Neural cell (in vitro differentiated cells): Measurements from ENCODE around the gene ZAR1. TPM values are rescaled to one million over a fixed set of nuclear protein-coding genes. Genes with fewer than 3 reads are reported as not detected.

Source experiments
- H2AFZ ChIP-seq: fragments of 200-600, 300-800 bp; sonication (generic), shearing (Covaris generic); 2 replicates; pipeline ENCODE4 v1.6.0; 2014; ENCODE audit warnings: low read depth, mild to moderate bottlenecking, antibody characterized with exemption, low read length, moderate library complexity
- H3F3A ChIP-seq: fragments of 200-600 bp; shearing (Covaris generic); 2 replicates; pipeline ENCODE4 v1.6.1; 2016; ENCODE audit warnings: mild to moderate bottlenecking, moderate library complexity, mixed read lengths, antibody characterized with exemption, low read length; ENCODE audit not compliant: insufficient read depth, poor library complexity, severe bottlenecking
- H3K27ac ChIP-seq: fragments of 200-600, 300-800 bp; sonication (generic), shearing (Covaris generic); 2 replicates; pipeline ENCODE4 v1.5.1; 2014; ENCODE audit warnings: mild to moderate bottlenecking, low read length, moderate library complexity
- H3K27me3 ChIP-seq: fragments of 300-800, 200-600 bp; sonication (generic), shearing (Covaris generic); 2 replicates; pipeline ENCODE4 v1.6.0; 2014; ENCODE audit warnings: mild to moderate bottlenecking, low read depth, low read length, moderate library complexity; ENCODE audit not compliant: insufficient read depth
- H3K36me3 ChIP-seq: fragments of 300-800, 200-600 bp; sonication (generic), shearing (Covaris generic); 2 replicates; pipeline ENCODE4 v1.5.1; 2014; ENCODE audit warnings: mild to moderate bottlenecking, antibody characterized with exemption, low read length, moderate library complexity; ENCODE audit not compliant: insufficient read depth
- H3K4me2 ChIP-seq: fragments of 300-800, 200-600 bp; sonication (generic), shearing (Covaris generic); 2 replicates; pipeline ENCODE4 v1.6.0; 2014; ENCODE audit warnings: mild to moderate bottlenecking, low read length
- H3K4me3 ChIP-seq: fragments of 300-800, 200-600 bp; sonication (generic), shearing (Covaris generic); 2 replicates; pipeline ENCODE4 v1.5.1; 2014; ENCODE audit warnings: mild to moderate bottlenecking, low read length, moderate library complexity
- H3K79me2 ChIP-seq: fragments of 200-600 bp; shearing (Covaris generic); replicated peaks from 2 replicates; pipeline ENCODE4 v1.6.0; 2014; ENCODE audit warnings: mild to moderate bottlenecking, low read length, moderate library complexity; ENCODE audit not compliant: insufficient read depth
- H3K9ac ChIP-seq: fragments of 300-800, 200-600 bp; sonication (generic), shearing (Covaris generic); 2 replicates; pipeline ENCODE4 v1.6.1; 2016; ENCODE audit warnings: mild to moderate bottlenecking, low read length, mixed read lengths
- H3K9me2 ChIP-seq: fragments of 200-600 bp; shearing (Covaris generic); 2 replicates; pipeline ENCODE4 v1.6.1; 2016; ENCODE audit warnings: mild to moderate bottlenecking, low read length, mixed read lengths; ENCODE audit not compliant: insufficient read depth
- H3K9me3 ChIP-seq: fragments of 200-600, 300-800 bp; sonication (generic), shearing (Covaris generic); 2 replicates; pipeline ENCODE4 v1.6.1; 2016; ENCODE audit warnings: mild to moderate bottlenecking, mixed run types, low read length, moderate library complexity, mixed read lengths
- H4K20me1 ChIP-seq: fragments of 200-600 bp; shearing (Covaris generic); 2 replicates; pipeline ENCODE4 v1.6.1; 2016; ENCODE audit warnings: mild to moderate bottlenecking, mixed run types; ENCODE audit not compliant: insufficient read depth
- CTCF ChIP-seq: fragments of 450-650 bp; IDR thresholded peaks from 2 replicates; pipeline ENCODE4 v1.5.1; 2014; ENCODE audit warnings: antibody characterized with exemption, mild to moderate bottlenecking, moderate library complexity; ENCODE audit not compliant: poor library complexity, severe bottlenecking
- EP300 ChIP-seq: fragments of 450-650 bp; conservative IDR thresholded peaks from 2 replicates; pipeline ENCODE4 v1.6.1; 2014; ENCODE audit warnings: antibody characterized with exemption, mild to moderate bottlenecking, moderate library complexity; ENCODE audit not compliant: poor library complexity, severe bottlenecking
- EZH2 ChIP-seq: fragments of 200-600, 300-800 bp; shearing (Covaris generic), sonication (generic); IDR thresholded peaks from 2 replicates; pipeline ENCODE4 v1.6.1; 2014; ENCODE audit warnings: antibody characterized with exemption, low read length, borderline replicate concordance, mild to moderate bottlenecking; ENCODE audit not compliant: insufficient read depth, poor library complexity, severe bottlenecking
- MXI1 ChIP-seq: fragments of 450-650 bp; conservative IDR thresholded peaks from 2 replicates; pipeline ENCODE4 v1.6.1; 2014; ENCODE audit warnings: antibody characterized with exemption, mild to moderate bottlenecking; ENCODE audit not compliant: poor library complexity, severe bottlenecking
- POLR2AphosphoS5 ChIP-seq: IDR thresholded peaks from 2 replicates; pipeline ENCODE4 v1.6.1; 2012
- RAD21 ChIP-seq: fragments of 450-650 bp; conservative IDR thresholded peaks from 2 replicates; pipeline ENCODE4 v1.6.1; 2014; ENCODE audit warnings: antibody characterized with exemption, mild to moderate bottlenecking, moderate library complexity
- SMC3 ChIP-seq: fragments of 450-650 bp; conservative IDR thresholded peaks from 2 replicates; pipeline ENCODE4 v1.6.1; 2014; ENCODE audit warnings: antibody characterized with exemption, mild to moderate bottlenecking, moderate library complexity; ENCODE audit not compliant: poor library complexity
- TAF1 ChIP-seq: IDR thresholded peaks from 2 replicates; pipeline ENCODE4 v1.6.1; 2012; ENCODE audit warnings: low read depth
- polyA plus RNA-seq: library from polyadenylated mRNA; depleted of rRNA; stranded (reverse); fragments of >200 nt; gene quantifications from 2 replicates; pipeline ENCODE4 v1.2.3, GENCODE V29; 2014
- TF ChIP-seq, protein P1 (sequence below): IDR thresholded peaks from 2 replicates; pipeline ENCODE4 v1.6.1; 2012; ENCODE audit warnings: borderline replicate concordance

The ZAR1 gene
- polyA plus RNA-seq, 1 donor from 2014 or later: not detected

GRCh38 chr4:48498895-48499294 is 8.8 kb downstream of the ZAR1 start:
- H3K9me3 ChIP-seq: no peaks in the 10 kb centered on the region
- H3K4me3 ChIP-seq: no peak overlapping the region
- H2AFZ ChIP-seq: no peak overlapping the region
- H3K27me3 ChIP-seq: no peaks in the 10 kb centered on the region
- no peaks in the 10 kb centered on the region for H3K9me2 ChIP-seq
- TF ChIP-seq POLR2AphosphoS5: no peak
- no peak for TF ChIP-seq EP300
- TF ChIP-seq TAF1: no peak
- no peak for TF ChIP-seq MXI1
- no peaks in the 10 kb centered on the region for H3F3A ChIP-seq
- no peak overlapping the region for H3K27ac ChIP-seq
- no peak overlapping the region for H3K9ac ChIP-seq
- no peak overlapping the region for H3K4me2 ChIP-seq
- no peaks in the 10 kb centered on the region for H3K79me2 ChIP-seq
- peaks cover 7% of the 10 kb centered on the region for H3K36me3 ChIP-seq
- no peaks in the 10 kb centered on the region for H4K20me1 ChIP-seq

DNA sequence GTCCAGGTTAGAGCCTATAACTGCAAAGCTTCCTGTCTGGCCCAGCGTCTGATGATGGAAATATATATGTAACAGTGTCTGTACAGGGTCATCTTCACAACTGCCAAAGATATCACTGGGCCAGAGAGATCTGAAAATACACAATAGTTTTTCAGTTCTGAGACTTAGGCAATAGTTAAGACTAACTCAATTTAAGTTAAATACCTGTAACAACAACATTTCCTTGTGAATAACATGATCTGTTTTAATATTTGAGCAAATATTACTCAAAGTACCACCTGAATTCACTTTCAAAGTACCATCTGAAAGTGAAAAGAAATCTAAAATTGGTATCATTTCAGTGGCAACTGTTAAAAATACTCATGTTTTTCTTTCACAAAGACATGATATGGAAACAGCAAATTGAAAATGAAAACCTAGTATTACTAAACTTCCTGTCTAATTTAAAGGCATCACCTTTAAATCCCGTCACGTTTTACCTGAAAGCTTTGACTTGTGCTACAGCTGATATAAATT is 9.6 kb downstream of the ZAR1 start:
- Histone ChIP-seq H3K27me3 (no peaks in the 10 kb centered on the region), H3K9me3 (no peaks in the 10 kb centered on the region), H3K36me3 (peaks cover 9% of the 10 kb centered on the region), H3K9me2 (no peaks in the 10 kb centered on the region), H3K9ac (no peak overlapping the region), H3F3A (no peaks in the 10 kb centered on the region), H3K4me2 (no peak overlapping the region), H3K27ac (no peak overlapping the region), H4K20me1 (no peaks in the 10 kb centered on the region), H2AFZ (no peak overlapping the region), H3K4me3 (no peak overlapping the region), H3K79me2 (no peaks in the 10 kb centered on the region)
- TF ChIP-seq SMC3 (no peak), EZH2 (no peak), RAD21 (no peak), POLR2AphosphoS5 (no peak)

GRCh38 chr4:48503233-48504025 is 13.4 kb downstream of the ZAR1 start:
- no peaks in the 10 kb centered on the region for H3K27me3 ChIP-seq
- no peak overlapping the region for H3K4me3 ChIP-seq
- no peaks in the 10 kb centered on the region for H3K9me2 ChIP-seq
- no peak overlapping the region for H3K27ac ChIP-seq
- H3K9me3 ChIP-seq: no peaks in the 10 kb centered on the region
- peaks cover 9% of the 10 kb centered on the region for H3K36me3 ChIP-seq
- H4K20me1 ChIP-seq: no peaks in the 10 kb centered on the region
- no peak overlapping the region for H3K9ac ChIP-seq
- no peaks in the 10 kb centered on the region for H3K79me2 ChIP-seq
- TF ChIP-seq MXI1 (no peak), TAF1 (no peak), EP300 (no peak)
- H2AFZ ChIP-seq: no peak overlapping the region
- H3K4me2 ChIP-seq: no peak overlapping the region
- no peaks in the 10 kb centered on the region for H3F3A ChIP-seq

DNA sequence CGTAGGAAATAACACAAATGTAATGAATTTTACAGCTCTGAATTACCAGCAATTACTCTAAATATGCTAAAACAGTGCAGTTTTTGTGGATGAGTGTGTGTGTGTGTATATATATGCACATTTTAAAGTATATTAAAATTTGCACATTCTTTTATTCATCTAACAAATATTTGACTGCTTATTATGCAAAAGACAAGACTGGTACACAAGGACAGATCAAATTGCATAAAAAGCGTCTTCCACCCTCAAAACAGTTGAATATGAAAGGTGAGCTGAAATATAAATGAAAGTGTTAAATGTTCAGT is 13.9 kb downstream of the ZAR1 start:
- Histone ChIP-seq H3K4me3 (no peak overlapping the region), H3K27me3 (no peaks in the 10 kb centered on the region)
- TF ChIP-seq RAD21: no peak
- TF ChIP-seq SMC3: no peak
- no peak for TF ChIP-seq CTCF
- no peak for TF ChIP-seq POLR2AphosphoS5
- TF ChIP-seq, protein P1, sequence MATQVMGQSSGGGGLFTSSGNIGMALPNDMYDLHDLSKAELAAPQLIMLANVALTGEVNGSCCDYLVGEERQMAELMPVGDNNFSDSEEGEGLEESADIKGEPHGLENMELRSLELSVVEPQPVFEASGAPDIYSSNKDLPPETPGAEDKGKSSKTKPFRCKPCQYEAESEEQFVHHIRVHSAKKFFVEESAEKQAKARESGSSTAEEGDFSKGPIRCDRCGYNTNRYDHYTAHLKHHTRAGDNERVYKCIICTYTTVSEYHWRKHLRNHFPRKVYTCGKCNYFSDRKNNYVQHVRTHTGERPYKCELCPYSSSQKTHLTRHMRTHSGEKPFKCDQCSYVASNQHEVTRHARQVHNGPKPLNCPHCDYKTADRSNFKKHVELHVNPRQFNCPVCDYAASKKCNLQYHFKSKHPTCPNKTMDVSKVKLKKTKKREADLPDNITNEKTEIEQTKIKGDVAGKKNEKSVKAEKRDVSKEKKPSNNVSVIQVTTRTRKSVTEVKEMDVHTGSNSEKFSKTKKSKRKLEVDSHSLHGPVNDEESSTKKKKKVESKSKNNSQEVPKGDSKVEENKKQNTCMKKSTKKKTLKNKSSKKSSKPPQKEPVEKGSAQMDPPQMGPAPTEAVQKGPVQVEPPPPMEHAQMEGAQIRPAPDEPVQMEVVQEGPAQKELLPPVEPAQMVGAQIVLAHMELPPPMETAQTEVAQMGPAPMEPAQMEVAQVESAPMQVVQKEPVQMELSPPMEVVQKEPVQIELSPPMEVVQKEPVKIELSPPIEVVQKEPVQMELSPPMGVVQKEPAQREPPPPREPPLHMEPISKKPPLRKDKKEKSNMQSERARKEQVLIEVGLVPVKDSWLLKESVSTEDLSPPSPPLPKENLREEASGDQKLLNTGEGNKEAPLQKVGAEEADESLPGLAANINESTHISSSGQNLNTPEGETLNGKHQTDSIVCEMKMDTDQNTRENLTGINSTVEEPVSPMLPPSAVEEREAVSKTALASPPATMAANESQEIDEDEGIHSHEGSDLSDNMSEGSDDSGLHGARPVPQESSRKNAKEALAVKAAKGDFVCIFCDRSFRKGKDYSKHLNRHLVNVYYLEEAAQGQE: no peak
- no peak for TF ChIP-seq MXI1
- no peak for TF ChIP-seq EZH2
- TF ChIP-seq TAF1: no peak
- no peak for TF ChIP-seq EP300

More for the DNA sequence above, 13.9 kb downstream of the ZAR1 start:
- Histone ChIP-seq H4K20me1 (no peaks in the 10 kb centered on the region), H3K9ac (no peak overlapping the region), H3K9me3 (no peaks in the 10 kb centered on the region), H3K4me2 (no peak overlapping the region), H3K79me2 (no peaks in the 10 kb centered on the region), H3K36me3 (peaks cover 9% of the 10 kb centered on the region), H3F3A (no peaks in the 10 kb centered on the region), H2AFZ (no peak overlapping the region), H3K9me2 (no peaks in the 10 kb centered on the region), H3K27ac (no peak overlapping the region)
